Epithelial cell of esophagus (primary cell): Measurements from ENCODE around the gene DBI.

Experiments used
- DNase-seq: peaks from one replicate; pipeline ENCODE4 v3.0.0; 2010; ENCODE audit warnings: low read depth
- H3K4me3 ChIP-seq: 2 replicates; pipeline ENCODE4 v1.5.1; 2011; ENCODE audit warnings: mild to moderate bottlenecking, low read length, control low read depth
- TF ChIP-seq, protein P1 (sequence below): IDR thresholded peaks from 2 replicates; pipeline ENCODE4 v1.5.1; 2011; ENCODE audit warnings: low read depth, mild to moderate bottlenecking, low read length, control low read depth, inconsistent platforms; ENCODE audit not compliant: insufficient read depth; ENCODE audit errors: missing control alignments

DBI gene

DNA sequence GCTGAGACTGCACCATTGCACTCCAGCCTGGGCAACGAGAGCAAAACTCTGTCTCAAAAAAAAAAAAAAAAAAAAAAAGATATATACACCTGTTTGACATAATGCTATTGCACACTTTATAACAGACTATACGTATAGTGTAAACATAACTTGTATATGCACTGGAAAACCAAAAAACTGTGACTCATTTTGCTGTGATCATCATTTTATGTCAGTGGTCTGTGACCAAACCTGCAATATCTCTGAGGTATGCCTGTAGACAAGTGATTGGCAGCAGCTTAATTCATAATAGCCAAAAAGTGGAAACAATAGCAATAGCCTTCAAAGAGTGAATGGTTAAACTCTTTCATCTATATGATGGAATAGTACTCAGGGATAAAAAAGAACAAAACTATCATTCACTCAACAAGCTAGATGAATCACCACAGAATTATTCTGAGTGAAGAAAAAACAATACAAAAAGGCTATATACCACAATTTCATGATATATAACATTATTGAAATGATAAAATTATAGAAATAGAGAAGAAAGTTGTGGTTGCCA lies 6.3 kb upstream of the DBI start:
- no peak overlapping the region for H3K4me3 ChIP-seq
- DNase-seq, result no peak
- TF ChIP-seq, protein P1, sequence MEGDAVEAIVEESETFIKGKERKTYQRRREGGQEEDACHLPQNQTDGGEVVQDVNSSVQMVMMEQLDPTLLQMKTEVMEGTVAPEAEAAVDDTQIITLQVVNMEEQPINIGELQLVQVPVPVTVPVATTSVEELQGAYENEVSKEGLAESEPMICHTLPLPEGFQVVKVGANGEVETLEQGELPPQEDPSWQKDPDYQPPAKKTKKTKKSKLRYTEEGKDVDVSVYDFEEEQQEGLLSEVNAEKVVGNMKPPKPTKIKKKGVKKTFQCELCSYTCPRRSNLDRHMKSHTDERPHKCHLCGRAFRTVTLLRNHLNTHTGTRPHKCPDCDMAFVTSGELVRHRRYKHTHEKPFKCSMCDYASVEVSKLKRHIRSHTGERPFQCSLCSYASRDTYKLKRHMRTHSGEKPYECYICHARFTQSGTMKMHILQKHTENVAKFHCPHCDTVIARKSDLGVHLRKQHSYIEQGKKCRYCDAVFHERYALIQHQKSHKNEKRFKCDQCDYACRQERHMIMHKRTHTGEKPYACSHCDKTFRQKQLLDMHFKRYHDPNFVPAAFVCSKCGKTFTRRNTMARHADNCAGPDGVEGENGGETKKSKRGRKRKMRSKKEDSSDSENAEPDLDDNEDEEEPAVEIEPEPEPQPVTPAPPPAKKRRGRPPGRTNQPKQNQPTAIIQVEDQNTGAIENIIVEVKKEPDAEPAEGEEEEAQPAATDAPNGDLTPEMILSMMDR, result no peak

DNA sequence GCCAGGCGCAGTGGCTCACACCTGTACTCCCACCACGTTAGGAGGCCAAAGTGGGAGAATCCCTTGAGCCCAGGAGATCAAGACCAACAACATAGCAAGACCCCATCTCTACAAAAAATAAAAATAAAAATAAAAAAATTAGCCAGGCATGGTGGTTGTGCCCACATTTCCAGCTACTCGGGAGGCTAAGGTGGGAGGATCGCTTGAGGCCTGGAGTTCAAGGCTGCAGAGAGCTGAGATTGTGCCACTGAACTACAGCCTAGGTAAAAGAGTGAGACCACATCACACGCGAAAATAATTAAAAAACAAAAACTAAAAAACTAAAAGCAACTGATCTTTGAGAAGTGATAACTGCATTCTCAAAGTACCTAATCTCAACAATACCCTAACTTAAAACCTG lies 2.0 kb upstream of the DBI start:
- no peak for DNase-seq
- no peak overlapping the region for H3K4me3 ChIP-seq
- TF ChIP-seq, protein P1, result no peak

GRCh38 chr2:119365436-119365835 lies 1.3 kb upstream of the DBI start:
- H3K4me3 ChIP-seq, result peak overlapping the region; percentile 93
- TF ChIP-seq, protein P1, result no peak
- no peak for DNase-seq

DNA sequence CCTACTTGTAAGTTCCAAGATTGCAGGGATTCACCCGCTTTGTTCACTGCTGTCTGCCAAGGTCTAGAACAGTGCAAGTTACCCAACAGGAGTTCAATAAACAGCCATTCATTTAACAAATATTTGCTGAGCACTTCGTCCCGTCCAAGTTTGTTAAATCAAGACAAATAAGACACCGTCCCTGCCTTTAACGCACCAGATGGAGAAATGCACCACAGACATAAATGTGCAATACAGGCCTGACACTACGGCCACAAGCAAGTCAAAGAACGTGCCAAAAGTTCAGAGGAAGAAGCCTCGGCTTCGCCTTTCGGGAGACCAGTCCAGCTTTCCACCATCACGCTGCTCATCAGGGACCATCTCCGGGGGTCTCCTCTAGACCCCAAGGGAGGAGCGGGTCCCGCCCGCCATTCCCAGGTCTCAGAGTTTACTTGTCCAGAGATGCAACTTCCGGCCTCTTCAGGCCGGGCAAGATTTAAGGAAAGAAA lies 572 bp upstream of the DBI start:
- peak overlapping the region; percentile 93 for H3K4me3 ChIP-seq
- peak; percentile 32 for DNase-seq
- TF ChIP-seq, protein P1, result no peak

DNA sequence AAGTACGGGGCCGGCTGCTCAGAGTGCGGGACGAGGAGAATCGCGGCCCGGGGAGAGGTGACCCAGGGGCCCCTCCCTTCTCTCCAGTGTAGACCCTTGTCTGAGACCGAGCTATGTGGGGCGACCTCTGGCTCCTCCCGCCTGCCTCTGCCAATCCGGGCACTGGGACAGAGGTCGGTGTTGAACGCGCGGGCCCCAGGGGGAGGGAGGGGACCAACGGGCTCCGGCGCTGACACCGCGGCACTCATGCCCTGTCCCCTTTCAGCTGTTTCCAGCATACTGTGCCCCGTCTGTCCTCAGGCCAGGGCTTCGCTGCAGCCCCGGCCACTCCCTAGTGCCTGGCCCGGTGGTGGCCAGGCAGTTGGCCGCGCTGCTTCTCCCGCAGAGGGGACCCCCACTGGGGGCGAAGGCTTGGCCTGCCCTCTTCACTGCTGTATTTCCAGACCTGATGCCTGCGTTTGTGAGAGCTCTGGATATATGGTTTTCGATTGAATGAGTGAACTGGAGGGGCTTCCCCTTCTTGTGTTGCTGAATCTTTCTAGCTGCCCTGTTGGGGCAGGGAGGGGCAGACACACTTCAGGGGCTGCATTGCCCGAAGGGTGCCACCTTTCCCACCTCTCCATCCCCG lies 809 bp downstream of the DBI start:
- peak; percentile 30 for DNase-seq
- TF ChIP-seq, protein P1, result no peak
- peak overlapping the region; percentile 93 for H3K4me3 ChIP-seq

GRCh38 chr2:119369845-119370244 lies 3.1 kb downstream of the DBI start:
- no peak overlapping the region for H3K4me3 ChIP-seq
- DNase-seq, result no peak
- TF ChIP-seq, protein P1, result no peak

- no peak overlapping the region for H3K4me3 ChIP-seq
- DNase-seq, result no peak
- TF ChIP-seq, protein P1, result no peak
Observed at GRCh38 chr2:119371111-119371510, 4.3 kb downstream of the DBI start.
